Measurements from ENCODE around the gene IMMP2L.

The IMMP2L gene

DNA sequence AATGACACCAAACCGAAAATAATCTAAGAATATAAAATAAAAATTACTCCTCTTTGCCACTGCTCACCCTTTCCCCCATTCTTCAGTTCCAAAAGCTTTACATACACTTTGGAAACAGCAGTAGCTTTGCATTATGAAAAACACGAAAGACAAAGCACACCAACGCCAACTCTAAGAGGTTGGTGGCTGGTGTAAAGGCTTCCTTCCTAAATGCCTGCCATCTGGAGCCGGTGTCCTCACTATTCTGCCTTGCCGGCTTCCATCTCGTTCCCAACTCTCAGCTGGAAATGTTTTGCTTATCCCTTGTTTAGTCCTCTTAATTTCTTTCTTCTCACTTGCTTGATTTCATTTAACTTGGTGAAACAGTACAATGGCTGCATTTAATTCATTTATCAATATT is 752.5 kb downstream of the IMMP2L start:
- H3K27me3 ChIP-seq (ENCODE audit: insufficient read depth, poor library complexity, severe bottlenecking): no peaks in the 10 kb centered on the region
- DNase-seq (ENCODE audit: low spot score): no peak
- TF ChIP-seq, protein P1, sequence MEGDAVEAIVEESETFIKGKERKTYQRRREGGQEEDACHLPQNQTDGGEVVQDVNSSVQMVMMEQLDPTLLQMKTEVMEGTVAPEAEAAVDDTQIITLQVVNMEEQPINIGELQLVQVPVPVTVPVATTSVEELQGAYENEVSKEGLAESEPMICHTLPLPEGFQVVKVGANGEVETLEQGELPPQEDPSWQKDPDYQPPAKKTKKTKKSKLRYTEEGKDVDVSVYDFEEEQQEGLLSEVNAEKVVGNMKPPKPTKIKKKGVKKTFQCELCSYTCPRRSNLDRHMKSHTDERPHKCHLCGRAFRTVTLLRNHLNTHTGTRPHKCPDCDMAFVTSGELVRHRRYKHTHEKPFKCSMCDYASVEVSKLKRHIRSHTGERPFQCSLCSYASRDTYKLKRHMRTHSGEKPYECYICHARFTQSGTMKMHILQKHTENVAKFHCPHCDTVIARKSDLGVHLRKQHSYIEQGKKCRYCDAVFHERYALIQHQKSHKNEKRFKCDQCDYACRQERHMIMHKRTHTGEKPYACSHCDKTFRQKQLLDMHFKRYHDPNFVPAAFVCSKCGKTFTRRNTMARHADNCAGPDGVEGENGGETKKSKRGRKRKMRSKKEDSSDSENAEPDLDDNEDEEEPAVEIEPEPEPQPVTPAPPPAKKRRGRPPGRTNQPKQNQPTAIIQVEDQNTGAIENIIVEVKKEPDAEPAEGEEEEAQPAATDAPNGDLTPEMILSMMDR (IDR thresholded peaks at IDR 0.05; ENCODE audit: poor library complexity, severe bottlenecking): no peak
- no peaks in the 10 kb centered on the region for H3K9me3 ChIP-seq (ENCODE audit: severe bottlenecking)
- H3K4me3 ChIP-seq (ENCODE audit: severe bottlenecking): no peak overlapping the region
- H3K27ac ChIP-seq (ENCODE audit: poor library complexity, severe bottlenecking): no peak overlapping the region
- no peaks in the 10 kb centered on the region for H3K36me3 ChIP-seq (ENCODE audit: low read depth)
- no peaks in the 10 kb centered on the region for H3K4me1 ChIP-seq (ENCODE audit: insufficient read depth, poor library complexity, severe bottlenecking)
- ATAC-seq (ENCODE audit: low read depth): no peak

DNA sequence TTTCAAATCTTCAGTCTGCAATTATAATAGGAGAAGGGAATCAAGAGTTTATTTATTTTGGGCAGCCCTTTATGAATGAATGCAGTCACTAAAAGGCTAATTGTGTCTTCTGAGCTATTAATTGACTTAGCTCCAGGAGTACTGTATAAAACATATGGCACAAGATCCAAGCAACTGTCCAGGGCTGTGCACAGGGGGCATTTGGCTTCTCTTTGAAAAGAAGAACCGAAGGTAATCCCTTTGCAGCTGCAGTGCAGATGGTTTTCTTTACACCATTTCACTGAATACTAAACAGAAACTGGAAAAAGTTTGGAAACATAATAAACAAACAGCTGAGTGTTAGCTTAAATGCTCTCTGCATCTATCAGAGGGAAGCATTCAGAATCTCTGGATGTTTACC is 753.9 kb downstream of the IMMP2L start:
- no peak overlapping the region for H3K27ac ChIP-seq (ENCODE audit: poor library complexity, severe bottlenecking)
- H3K4me3 ChIP-seq (ENCODE audit: severe bottlenecking): no peak overlapping the region
- no peak for ATAC-seq (ENCODE audit: low read depth)
- H3K36me3 ChIP-seq (ENCODE audit: low read depth): no peaks in the 10 kb centered on the region
- DNase-seq (ENCODE audit: low spot score): no peak
- no peaks in the 10 kb centered on the region for H3K9me3 ChIP-seq (ENCODE audit: severe bottlenecking)
- no peaks in the 10 kb centered on the region for H3K27me3 ChIP-seq (ENCODE audit: insufficient read depth, poor library complexity, severe bottlenecking)
- TF ChIP-seq, protein P1 (IDR thresholded peaks at IDR 0.05; ENCODE audit: poor library complexity, severe bottlenecking): no peak
- no peaks in the 10 kb centered on the region for H3K4me1 ChIP-seq (ENCODE audit: insufficient read depth, poor library complexity, severe bottlenecking)

DNA sequence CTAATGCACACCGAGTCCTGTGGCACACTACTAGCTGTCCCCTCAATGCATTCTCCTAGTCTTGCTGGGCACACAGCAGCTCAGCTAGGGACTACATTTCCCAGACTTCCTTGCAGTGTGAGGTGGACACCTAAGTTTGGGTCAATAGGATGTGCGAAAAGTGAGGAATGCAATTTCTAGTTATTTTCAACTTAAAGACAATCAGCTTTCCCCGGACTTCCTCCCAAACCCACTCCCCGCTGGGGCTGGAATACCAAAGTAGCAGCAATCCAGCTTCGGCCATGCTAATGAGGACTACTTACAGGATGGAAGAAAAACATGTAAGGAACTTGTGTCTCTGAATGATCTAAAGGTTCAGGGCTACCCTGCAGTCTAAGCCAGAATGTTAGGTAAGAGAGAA is 757.8 kb downstream of the IMMP2L start:
- Histone ChIP-seq H3K9me3 (ENCODE audit: severe bottlenecking) (no peaks in the 10 kb centered on the region), H3K4me1 (ENCODE audit: insufficient read depth, poor library complexity, severe bottlenecking) (no peaks in the 10 kb centered on the region), H3K27me3 (ENCODE audit: insufficient read depth, poor library complexity, severe bottlenecking) (no peaks in the 10 kb centered on the region), H3K27ac (ENCODE audit: poor library complexity, severe bottlenecking) (no peak overlapping the region), H3K4me3 (ENCODE audit: severe bottlenecking) (no peak overlapping the region), H3K36me3 (ENCODE audit: low read depth) (no peaks in the 10 kb centered on the region)
- TF ChIP-seq, protein P1 (IDR thresholded peaks at IDR 0.05; ENCODE audit: poor library complexity, severe bottlenecking): no peak
- DNase-seq (ENCODE audit: low spot score) (no peak), ATAC-seq (ENCODE audit: low read depth) (no peak)

DNA sequence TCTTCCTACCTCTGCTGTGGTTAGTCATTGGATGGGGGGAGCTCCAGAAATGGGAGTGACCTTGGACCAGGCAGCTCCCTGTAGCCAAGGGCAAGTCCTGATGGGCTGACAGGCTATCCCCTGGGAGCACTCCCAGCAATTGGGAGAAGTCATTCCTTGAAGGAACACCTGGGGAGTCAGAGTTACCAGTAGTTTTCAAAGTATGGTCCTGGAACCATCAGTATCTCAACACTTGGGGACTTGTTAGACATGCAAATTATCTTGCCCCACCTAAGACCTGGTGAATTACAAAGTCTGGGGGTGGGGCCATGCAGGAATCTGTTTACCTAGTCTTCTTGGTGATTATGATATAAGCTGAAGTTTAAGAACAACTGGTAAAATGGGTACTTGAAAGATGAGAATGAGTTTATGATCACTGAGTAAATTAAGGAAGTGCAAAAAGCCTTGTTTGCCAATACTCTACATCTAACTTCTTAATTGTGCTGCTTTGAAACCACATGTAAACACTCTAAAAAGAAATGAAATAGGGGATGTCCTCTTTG is 758.6 kb downstream of the IMMP2L start:
- ATAC-seq (ENCODE audit: low read depth) (no peak), DNase-seq (ENCODE audit: low spot score) (no peak)
- no peaks in the 10 kb centered on the region for H3K36me3 ChIP-seq (ENCODE audit: low read depth)
- TF ChIP-seq, protein P1 (IDR thresholded peaks at IDR 0.05; ENCODE audit: poor library complexity, severe bottlenecking): no peak
- no peak overlapping the region for H3K27ac ChIP-seq (ENCODE audit: poor library complexity, severe bottlenecking)
- H3K4me1 ChIP-seq (ENCODE audit: insufficient read depth, poor library complexity, severe bottlenecking): no peaks in the 10 kb centered on the region
- H3K4me3 ChIP-seq (ENCODE audit: severe bottlenecking): no peak overlapping the region
- no peaks in the 10 kb centered on the region for H3K27me3 ChIP-seq (ENCODE audit: insufficient read depth, poor library complexity, severe bottlenecking)
- no peaks in the 10 kb centered on the region for H3K9me3 ChIP-seq (ENCODE audit: severe bottlenecking)

DNA sequence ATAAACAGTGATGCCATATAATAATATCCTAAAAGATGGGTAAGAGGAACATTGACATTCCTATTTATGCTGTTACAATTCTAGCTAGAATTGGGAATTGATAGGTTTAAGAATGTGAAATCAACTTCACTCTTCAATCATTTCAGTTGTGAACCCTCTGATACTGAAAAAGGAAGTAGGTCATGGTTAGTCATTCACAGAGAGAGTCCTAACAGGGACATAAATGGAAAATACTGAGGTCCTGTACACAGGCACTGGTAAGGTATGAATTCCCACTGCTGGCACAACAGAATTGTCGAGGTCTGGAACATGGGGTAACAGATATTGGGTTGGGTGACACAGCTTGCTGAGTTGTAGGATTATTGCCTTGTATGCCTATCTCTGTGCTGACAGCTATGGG is 760.8 kb downstream of the IMMP2L start:
- Histone ChIP-seq H3K36me3 (ENCODE audit: low read depth) (no peaks in the 10 kb centered on the region), H3K27ac (ENCODE audit: poor library complexity, severe bottlenecking) (no peak overlapping the region), H3K4me1 (ENCODE audit: insufficient read depth, poor library complexity, severe bottlenecking) (no peaks in the 10 kb centered on the region), H3K9me3 (ENCODE audit: severe bottlenecking) (no peaks in the 10 kb centered on the region), H3K27me3 (ENCODE audit: insufficient read depth, poor library complexity, severe bottlenecking) (no peaks in the 10 kb centered on the region), H3K4me3 (ENCODE audit: severe bottlenecking) (no peak overlapping the region)
- TF ChIP-seq, protein P1 (IDR thresholded peaks at IDR 0.05; ENCODE audit: poor library complexity, severe bottlenecking): no peak
- no peak for DNase-seq (ENCODE audit: low spot score)
- no peak for ATAC-seq (ENCODE audit: low read depth)

Measured in RWPE2 (cell line).